ENCODE measurements around the gene SRD5A1. TPM values are rescaled to one million over a fixed set of nuclear protein-coding genes. Genes with fewer than 3 reads are reported as not detected.

The SRD5A1 gene
- total and polyA plus RNA-seq, 2 of the 8 experiments (the other 6 are each of a cell fraction or from before 2014, with no cell fraction given) = 34.7 to 42.4 TPM

- no peak for TF ChIP-seq USF2 (IDR thresholded peaks at IDR 0.05; ENCODE audit: low read length)
Observed at GRCh38 chr5:6659941-6660684, 26.9 kb downstream of the SRD5A1 start (continued).

Measured in H1 (cell line).